ENCODE data around the gene SUPT7L.
"Not testable (repeated sequence)": the region's sequence is repeated elsewhere in the genome, so short reads cannot be mapped to it uniquely, and the experiment has no call there.

Gene SUPT7L

DNA sequence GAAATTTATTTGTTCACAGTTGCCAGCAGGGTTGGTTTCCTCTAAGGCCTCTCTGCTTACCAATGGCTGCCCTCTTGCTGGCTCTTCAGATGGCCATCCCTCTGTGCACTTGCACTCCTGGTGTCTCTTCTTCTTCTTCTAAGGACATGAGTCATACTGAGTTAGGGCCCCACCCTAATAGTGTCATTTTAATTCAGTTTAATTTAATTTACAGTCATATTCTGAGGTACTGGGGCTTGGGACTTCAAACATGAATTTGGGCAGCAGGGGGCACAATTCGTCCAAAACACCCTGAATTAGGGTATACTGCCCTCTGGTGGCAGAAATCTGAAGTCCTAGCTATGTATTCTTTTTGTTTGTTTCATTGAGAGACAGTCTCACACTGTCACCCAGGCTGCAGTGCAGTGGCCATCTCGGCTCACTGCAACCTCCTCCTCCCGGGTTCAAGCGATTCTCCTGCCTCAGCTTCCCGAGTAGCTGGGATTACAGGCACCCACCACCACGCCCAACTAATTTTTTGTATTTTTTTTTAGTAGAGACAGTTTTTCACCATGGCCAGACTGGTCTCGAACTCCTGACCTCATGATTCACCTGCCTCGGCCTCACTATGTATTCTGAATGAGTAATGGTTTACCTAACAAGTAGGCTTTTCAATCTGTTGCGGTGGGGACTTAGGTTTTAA is 20.1 kb upstream of the SUPT7L start:
- DNase-seq: peak; percentile 91

DNA sequence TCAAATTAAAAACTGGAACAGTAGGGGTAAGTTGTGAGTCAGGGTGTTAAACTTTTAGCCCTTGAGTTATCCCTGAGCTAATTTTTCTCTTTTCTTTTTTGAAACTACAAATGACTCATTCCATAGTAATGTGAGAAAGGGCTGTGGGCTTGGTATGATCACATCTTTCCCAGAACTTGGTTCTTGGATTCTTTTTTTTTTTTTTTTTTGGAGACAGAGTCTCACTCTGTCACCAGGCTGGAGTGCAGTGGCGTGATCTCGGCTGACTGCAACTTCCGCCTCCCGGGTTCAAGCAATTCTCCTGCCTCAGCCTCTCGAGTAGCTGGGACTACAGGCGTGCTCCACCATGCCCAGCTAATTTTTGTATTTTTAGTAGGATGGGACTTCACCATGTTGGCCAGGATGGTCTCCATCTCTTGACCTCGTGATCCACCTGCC is 18.9 kb upstream of the SUPT7L start:
- DNase-seq: not testable (repeated sequence)

DNA sequence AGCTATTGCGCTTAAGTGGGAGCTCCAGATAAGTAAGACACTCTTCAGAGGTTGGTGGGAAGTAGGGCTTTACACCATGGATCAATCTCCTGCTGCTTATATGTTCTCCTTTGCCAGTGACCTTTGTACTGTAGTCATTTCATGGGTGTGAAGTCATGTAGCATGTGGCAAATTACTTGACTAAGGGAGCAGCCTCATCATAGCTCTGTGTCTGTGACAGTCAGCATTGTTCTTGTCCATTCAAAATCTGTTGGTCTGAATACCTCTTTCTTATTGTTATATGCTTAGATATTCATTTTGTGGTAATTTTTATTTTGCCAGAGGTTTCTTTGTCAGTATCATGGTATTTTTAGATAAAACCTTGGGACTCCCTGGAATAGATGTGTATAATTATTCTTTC is 18.4 kb upstream of the SUPT7L start:
- no peak for DNase-seq

- DNase-seq: no peak
These were observed 17.2 kb upstream of the SUPT7L start for GRCh38 chr2:27680571-27680970.

DNA sequence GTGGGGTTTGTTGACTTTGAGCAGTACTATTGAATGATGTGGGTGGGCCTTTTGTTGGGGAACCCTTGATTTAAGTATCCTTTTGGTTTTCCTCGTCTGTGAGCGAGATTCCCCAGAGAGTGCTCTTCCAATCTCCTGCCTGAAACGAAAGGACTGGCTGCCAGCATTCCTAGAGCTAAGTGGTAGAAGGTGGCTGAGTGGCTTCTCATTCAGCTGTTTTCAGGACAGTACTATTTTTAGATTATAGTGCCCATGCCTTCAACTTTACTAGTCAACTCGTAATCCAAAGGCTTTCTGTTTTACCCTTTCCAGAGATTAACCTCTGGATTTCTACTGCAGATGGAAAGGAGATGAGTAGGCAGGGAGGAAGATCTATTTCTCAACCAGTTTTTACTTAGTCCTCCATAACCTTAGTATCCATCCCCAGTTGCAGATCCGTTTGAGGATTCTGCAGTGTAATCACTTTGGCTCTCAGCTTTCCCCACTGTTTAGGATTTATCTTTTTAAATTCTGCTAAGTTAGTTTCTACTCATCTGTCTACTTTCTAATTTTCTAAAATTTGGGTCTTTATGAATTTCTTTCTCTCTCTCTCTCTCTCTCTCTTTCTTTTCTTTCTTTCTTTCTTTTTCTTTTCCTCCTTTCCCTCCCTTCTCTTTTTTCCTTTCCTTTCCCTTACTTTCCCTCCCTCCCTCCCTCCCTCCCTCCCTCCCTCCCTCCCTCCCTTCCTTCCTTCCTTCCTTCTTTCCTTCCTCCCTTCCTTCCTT is 9.5 kb upstream of the SUPT7L start:
- DNase-seq: no peak

DNA sequence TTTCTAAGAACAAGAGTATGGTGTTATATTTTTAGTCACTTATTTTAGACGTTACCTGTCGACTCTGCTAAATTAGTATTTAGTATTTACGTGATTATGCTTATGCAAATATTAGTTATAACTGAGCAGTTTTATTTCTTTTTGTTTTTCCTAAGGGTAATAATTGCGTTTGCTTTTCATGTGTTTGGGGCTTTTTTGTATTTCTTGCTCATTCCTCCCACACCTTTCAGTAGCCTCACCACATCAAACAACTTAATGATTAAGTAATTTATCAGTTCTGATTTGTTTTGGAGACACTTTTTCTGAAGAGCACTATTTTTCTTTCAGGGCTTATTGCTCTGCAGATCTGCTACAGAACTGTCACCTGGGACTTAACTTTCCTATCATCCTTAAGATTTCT is 7.8 kb upstream of the SUPT7L start:
- DNase-seq: no peak

DNA sequence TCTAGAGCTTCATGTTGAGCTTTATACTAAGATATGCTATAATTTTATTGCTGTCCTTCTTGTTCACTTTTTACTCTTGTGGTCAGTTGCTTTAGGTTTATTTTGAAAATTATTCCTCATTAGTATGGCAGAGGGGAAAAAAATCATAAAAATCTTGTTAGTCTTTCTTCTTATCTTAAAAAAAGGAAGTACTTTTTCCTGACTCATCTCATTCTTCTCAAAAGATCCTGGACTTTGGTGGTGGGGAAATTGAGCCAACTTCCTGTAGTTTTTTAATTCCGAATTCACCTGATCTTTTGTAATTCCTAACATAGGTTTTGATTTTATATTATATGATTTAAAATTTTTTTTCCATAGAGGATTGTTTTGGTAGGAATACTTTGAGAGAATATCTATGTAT is 4.0 kb upstream of the SUPT7L start:
- DNase-seq: no peak

DNA sequence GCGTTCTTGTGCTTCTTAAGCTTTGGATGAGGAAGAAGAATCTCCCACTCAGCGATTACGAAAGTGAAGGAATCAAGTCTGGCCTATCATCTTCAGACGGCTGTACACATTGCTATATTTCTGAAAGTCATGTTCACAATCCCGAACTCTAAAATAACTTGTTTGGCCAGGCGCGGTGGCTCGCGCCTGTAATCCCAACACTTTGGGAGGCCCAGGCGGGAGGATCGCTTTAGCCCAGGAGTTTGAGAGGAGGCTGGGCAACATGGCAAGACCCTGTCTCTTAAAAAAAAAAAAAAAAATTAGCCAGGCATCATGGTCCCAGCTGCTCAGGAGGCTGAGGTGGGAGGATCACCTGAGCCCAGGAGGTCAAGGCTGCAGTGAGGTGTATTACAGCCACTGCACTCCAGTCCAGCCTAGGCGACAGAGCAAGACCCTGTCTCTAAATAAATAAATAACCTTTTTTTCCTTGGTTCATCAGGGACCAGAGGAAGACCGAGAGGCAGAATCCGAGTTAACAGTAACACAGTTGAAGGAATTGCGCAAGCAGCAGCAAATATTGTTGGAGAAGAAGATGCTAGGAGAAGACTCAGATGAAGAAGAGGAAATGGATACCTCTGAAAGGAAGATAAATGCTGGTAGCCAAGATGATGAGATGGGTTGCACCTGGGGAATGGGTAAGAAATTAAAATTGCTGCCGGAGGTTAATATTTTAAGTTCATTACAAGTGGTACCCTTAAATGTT is 1.4 kb upstream of the SUPT7L start:
- DNase-seq: no peak

GRCh38 chr2:27664154-27664574 is 750 bp upstream of the SUPT7L start:
- DNase-seq: no peak

DNA sequence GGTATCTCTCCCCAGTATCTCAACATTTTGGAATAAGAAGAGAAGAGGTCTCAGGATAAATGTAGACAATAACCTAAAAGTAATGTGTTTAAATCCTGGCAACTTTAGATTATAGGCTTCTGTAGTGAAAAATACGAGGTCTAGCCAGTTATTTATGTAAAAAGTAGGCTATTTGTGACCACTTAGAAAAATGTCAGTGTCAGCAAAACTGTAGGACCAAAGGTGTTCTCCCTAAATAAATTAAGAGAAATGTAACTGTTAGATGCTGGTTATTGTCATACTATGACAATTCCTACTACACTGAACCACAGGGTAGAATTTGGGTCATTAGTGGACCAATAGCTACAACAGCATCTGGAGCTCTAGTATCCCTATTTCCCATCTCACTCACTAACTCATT is 2.0 kb downstream of the SUPT7L start:
- no peak for DNase-seq

DNA sequence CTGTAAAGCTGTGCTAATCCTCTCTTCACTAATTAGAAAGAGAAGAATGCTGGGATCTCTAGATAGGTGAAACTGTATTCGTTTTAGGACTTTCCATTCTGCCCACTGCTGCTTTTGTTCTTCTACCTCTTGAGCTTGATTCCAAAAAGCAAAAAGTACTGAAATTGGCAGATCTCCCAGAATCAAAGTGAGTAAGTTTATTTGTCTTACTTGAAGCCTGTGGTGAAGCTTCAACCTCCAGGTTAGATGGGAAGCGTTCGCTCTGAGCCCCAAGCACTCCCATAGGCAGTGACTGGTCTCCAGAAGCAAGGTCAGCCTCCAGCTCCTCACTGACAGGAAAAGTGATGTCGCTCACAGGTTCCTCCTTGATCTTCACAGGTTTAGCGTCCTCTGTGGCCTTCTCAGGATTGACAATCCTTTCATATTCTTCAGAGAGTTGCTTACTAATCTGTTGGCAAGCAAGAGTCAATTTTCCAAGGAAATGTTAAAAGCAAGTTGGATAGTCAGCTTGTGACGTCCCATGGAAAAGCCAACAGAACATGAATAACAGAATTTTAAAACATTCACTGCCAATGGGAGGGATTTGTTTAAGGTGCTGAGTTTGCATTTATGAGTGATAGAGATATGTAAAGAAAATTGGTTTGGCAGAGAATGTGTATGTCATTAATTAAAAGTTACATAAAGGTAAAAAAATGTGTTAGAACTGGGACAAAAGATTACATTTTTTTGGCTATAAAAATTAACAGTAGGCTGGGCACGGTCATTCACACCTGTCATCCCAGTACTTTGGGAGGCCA is 8.1 kb downstream of the SUPT7L start:
- no peak for DNase-seq

GRCh38 chr2:27653397-27653796 is 10.0 kb downstream of the SUPT7L start:
- DNase-seq: no peak

- no peak for DNase-seq
These were observed 10.6 kb downstream of the SUPT7L start for GRCh38 chr2:27652790-27653189.

- no peak for DNase-seq
These were observed 11.1 kb downstream of the SUPT7L start for GRCh38 chr2:27652341-27652740.

GRCh38 chr2:27651056-27651455 is 12.4 kb downstream of the SUPT7L start:
- no peak for DNase-seq

GRCh38 chr2:27647737-27648136 is 15.7 kb downstream of the SUPT7L start:
- DNase-seq: no peak

- no peak for DNase-seq
These were observed 16.1 kb downstream of the SUPT7L start for GRCh38 chr2:27647289-27647688.

- DNase-seq: no peak
These were observed 18.2 kb downstream of the SUPT7L start for GRCh38 chr2:27645197-27645596.

- DNase-seq: no peak
These were observed 22.6 kb downstream of the SUPT7L start for GRCh38 chr2:27640722-27641245.

GRCh38 chr2:27638709-27639108 is 24.7 kb downstream of the SUPT7L start:
- peak; percentile 29 for DNase-seq

DNA sequence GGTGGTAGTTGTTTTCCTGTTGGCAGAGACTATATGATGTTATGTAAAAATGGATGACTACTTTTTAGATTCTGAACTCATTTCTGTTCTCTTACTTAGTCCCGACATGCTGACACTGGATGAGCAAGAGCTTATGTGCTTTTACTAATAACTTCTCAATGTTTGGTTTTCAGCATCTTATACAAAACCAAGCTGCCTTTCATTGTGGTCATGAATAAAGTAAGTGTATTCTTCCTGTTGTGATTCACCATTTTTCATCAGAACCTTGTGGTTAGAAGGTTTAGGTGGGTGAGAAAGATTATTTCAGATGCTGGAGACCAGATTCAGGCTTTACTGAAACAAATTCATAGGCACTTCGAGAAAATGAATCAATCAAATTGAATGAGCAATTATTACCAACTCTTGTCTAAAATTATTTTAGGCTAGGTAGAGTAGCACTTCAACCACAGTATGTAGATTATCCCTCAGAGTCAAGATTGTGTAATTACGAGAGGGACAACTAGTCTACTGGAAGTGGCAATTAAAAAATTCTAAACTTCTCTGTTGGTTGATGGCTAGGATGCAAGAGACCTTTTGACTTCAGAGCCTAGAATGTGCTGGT is 25.3 kb downstream of the SUPT7L start:
- DNase-seq: peak; percentile 27

- DNase-seq: no peak
These were observed 26.6 kb downstream of the SUPT7L start for GRCh38 chr2:27636766-27637165.
